GM21526 (cell line): ENCODE measurements around the gene HSPB1.
"Not testable (repeated sequence)": the region's sequence is repeated elsewhere in the genome, so short reads cannot be mapped to it uniquely, and the experiment has no call there.

ENCODE experiments used
- ATAC-seq: cut with Tn5 transposase; IDR thresholded peaks from one replicate; pipeline ENCODE4 v1.9.1; 2021; ENCODE audit warnings: moderate library complexity; ENCODE audit not compliant: unreplicated experiment, low FRiP score

The HSPB1 gene

DNA sequence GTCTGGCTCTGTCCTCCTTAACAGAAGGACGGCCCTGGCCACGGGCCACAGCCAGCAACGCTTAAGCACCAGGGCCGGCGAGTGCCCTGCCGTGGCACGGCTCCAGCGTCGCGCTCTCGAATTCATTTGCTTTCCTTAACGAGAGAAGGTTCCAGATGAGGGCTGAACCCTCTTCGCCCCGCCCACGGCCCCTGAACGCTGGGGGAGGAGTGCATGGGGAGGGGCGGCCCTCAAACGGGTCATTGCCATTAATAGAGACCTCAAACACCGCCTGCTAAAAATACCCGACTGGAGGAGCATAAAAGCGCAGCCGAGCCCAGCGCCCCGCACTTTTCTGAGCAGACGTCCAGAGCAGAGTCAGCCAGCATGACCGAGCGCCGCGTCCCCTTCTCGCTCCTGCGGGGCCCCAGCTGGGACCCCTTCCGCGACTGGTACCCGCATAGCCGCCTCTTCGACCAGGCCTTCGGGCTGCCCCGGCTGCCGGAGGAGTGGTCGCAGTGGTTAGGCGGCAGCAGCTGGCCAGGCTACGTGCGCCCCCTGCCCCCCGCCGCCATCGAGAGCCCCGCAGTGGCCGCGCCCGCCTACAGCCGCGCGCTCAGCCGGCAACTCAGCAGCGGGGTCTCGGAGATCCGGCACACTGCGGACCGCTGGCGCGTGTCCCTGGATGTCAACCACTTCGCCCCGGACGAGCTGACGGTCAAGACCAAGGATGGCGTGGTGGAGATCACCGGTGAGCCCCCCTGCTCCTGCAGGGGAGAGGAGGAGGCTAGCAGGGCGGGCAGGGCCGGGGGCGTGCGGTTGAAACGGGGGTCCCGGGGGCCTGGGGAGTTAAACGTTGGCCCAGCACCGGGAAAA lies at the start of gene HSPB1:
Gene HSPB1 (plus strand): TSS at position 327 of the 855 bp plus-strand sequence. CDS start 40 bp downstream, at position 367.
- peak; percentile 48 for ATAC-seq

GRCh38 chr7:76254781-76255180 lies 47.7 kb upstream of the HSPB1 start:
- ATAC-seq, result no peak

- no peak for ATAC-seq
Measured at GRCh38 chr7:76257973-76258372, 44.5 kb upstream of the HSPB1 start.

DNA sequence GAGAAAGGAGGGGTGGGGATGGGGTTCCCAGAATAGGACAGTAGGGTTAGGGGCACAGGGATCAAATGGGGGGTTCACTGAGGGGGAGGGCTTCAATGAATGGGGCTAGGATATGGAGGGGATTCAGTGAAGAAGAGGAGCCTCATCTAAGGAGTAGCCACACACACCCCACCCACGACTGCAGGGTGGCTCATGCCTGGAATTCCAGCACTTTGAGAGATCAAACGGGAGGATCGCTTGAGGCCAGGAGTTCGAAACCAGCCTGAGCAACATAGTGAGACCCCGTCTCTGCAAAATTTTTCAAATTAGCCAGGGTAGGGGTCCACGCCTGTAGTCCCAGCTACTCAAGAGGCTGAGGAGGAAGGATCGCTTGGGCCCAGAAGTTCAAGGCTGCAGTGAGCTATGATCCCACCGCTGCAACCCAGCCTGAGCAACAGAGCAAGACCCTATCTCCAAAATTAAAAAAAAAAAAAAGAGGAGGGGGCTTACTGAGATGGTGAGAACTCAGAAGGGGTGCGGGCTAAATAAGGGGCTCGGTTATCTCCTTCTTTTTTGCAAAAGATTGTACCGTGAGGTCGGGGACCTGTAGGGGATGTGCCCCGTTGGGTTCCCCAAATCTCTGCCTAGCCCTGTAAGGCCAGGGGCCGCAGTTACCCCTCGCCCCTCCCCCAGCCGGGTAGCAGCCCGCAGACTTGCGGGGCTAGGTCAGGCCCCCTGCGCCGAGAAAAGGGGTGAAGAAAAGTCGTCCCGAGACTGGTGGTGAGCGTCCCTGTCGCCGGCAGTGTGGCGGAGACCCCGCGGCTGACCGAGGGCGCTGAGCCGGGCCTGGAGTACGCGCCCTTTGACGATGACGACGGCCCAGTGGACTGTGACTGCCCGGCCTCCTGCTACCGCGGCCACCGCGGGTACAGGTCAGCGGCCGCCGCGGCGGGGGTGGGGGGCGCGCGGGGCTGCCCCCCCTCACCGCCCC lies 43.1 kb upstream of the HSPB1 start:
- no peak for ATAC-seq

- ATAC-seq, result no peak
Measured at GRCh38 chr7:76260171-76260703, 42.2 kb upstream of the HSPB1 start.

DNA sequence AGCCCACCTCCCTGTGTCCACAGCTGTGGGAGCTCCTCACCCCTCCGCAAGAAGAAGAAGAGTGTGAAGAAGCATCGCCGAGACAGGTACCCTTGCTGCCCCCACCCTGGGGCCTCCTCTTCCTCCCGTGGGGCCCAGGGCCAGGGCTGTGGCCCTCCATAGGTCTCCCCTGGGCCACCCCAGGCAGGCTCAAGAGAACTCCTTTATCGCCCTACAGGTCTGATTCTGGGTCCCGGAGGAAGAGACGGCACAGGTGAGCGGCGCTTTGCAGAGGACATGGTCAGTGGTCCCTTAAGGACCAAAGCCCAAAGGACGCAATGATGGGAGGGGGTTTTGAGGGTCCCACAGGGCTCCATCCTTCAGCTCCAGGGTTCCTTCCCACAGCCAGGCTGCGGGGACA lies 41.1 kb upstream of the HSPB1 start:
- ATAC-seq, result no peak

GRCh38 chr7:76261931-76262330 lies 40.5 kb upstream of the HSPB1 start:
- no peak for ATAC-seq

DNA sequence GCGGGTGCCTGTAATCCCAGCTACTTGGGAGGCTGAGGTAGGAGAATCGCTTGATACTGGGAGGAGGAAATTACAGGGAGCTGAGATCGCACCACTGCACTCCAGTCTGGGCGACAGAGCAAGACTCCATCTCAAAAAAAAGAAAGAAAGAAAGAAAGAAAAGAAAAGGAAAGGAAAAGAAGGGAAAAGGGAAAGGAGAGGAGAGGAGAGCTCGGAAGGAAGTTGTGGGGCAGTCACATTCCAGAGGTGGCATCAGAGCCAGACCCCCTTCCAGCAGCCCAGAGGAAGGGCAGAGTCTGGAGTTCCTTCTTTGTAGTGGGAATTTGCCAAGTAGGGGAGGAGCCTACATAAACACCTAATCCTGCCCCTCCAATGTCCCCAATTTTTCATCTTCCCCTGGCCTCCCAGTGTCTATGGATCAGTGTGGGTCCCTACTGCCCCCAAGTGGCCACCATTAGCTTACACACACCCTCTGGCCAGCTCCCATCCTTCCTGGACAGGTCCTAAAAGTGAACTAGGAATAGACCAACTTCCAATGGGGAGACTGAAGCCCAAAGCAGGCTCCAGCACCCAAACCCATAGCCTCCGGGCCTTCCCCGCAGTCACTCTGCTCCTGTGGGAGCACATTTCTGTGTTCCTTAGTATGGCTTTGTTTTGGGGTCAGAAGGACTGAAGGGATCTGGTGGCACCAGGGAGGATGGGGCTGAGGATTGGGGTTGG lies 39.6 kb upstream of the HSPB1 start:
- no peak for ATAC-seq

DNA sequence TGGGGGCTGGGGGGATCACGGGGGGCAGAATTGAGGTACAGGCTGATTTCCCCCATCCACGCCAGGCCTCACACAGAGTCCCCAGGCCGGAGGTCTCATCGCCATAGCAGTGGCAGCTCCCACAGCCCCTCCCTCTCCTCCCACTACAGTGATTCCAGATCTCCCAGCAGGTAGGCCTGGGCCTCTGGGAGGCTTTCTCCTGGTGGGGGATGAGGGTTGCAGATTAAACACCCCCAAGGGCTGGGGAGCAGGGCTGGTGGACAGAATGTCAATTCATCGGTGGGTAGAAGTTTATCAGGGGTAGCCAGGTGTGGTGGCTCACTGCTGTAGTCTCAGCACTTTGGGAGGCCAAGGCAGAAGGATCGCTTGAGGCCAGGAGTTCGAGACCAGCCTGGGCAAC lies 37.2 kb upstream of the HSPB1 start:
- ATAC-seq, result no peak

GRCh38 chr7:76267107-76267893 lies 35.2 kb upstream of the HSPB1 start:
- ATAC-seq, result no peak

DNA sequence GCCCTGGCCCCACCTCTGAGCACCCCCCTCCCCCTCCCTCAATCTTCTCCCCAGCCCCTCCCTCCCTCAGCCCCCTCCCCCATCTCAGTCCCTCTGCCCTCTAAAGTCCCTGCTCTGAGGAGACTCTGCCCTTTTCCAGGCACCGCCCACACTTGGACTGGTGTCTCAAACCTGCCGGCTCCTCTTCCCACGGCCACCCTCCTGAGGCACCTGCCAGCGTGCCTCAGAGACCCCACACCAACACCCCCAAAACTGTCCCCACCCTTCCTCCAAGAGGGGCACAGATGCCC lies 34.6 kb upstream of the HSPB1 start:
- no peak for ATAC-seq

- ATAC-seq, result no peak
Measured at GRCh38 chr7:76268376-76268775, 34.1 kb upstream of the HSPB1 start.

DNA sequence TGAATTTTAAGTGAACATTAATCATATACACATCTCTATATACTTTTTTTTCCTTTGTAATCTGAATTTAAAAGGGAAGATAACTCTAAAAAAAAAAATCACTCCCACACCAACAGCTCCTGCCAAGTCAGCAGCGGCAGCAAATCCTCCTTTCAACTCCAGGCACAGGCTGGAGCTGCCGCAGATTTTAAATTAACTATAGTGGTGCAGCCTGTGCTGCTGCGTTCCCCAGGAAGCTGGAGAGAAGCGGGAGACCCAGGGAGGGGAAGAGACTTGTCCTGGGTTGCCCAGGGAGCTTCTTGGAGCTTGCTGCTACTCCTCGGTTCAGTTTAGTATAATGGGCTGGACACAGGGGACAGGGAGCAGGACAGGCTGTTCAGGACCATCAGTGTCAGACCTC lies 32.6 kb upstream of the HSPB1 start:
- ATAC-seq, result no peak

- not testable (repeated sequence) for ATAC-seq
Measured at GRCh38 chr7:76271384-76271783, 31.1 kb upstream of the HSPB1 start.

- ATAC-seq, result no peak
Measured at GRCh38 chr7:76272142-76272541, 30.3 kb upstream of the HSPB1 start.

DNA sequence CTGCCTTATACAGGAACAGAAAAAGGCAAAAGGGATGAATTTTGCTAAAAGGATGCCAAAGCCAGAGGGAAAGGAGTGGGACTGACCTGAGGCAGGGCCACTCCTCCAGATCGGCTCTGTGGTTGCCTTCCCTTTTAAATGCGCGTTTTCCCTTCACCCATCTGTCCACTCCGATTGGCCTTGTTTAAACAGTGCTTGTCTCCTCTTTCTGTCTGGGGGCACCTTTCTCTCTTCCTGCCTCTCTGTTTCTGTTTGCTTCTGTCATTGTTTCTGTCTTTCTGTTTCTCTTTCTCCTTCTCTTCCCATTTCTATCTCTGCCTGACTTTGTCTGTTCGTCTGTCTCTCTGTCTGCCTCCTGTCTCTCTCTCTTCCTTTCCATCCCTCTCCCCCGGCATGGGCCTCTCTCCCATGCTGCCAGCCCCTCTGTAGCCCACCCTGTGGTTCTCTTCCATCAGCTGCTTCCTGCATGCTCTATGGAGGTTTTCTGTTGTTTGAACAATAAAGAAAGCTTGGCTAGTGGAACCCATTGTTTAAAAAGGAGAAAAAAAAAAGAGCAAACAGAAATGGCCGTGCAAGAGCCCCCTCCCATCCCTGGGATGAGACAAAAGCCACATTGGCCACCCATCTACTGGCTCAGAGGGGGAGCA lies 29.5 kb upstream of the HSPB1 start:
- peak; percentile 53 for ATAC-seq

DNA sequence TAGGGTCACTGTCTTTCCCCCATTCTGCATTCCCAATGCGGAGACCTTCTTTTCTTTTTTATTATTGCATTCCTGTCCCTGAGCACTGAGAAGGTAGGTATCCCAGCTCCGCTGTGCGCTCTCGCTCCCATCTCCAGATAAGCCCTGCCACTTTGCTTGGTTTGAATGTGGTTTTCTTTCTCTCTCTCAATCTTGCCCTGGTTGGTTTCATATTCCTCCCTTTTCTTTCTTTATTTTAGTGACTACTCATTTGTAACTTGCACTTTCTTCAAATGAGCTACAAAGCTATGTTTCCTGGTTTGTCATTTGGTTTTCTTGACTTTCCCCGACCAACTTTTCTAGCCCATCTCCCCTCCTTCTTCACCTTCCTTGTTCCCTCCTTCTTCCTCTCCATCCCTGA lies 29.0 kb upstream of the HSPB1 start:
- ATAC-seq, result no peak

- no peak for ATAC-seq
Measured at GRCh38 chr7:76278540-76278939, 23.9 kb upstream of the HSPB1 start.

DNA sequence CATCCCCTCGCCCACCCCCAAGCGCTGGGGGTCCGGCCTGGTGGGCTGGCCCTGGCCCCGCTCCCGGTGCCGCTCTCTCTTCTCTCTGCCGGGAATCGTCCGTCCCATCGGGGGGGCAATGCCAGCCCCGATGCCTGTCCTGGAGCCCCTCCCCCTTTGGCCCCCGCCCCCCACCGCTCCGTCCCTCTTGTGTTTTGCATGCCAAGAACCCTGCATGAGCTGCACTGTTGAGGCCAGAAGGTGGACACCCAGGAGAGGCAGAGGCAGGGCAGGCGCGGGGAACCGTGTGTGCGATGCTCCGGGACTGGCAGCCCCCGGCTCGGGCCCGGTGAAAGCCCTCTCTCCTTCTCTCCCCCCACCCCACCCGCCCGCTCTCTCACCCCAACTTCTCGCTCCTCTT lies 22.1 kb upstream of the HSPB1 start:
- no peak for ATAC-seq
